GM12878 (cell line): Measurements from ENCODE around the gene HINT2. TPM values are rescaled to one million over a fixed set of nuclear protein-coding genes. Genes with fewer than 3 reads are reported as not detected.

ENCODE experiments used
- ATAC-seq: fragments of 200-7000 bp; cut with Tn5 transposase; 3 replicates; pipeline ENCODE4 v1.9.1; 2020; ENCODE audit warnings: mild to moderate bottlenecking, moderate library complexity
- BruUV-seq: library from RNA; stranded (reverse); fragments of 400-500 nt; replicated peaks from 2 replicates; lab custom pipeline; 2021; lab: Mats Ljungman, UMichigan
- CTCF ChIA-PET: fragments of 300-600 bp; sonication (Branson Sonifier 250); formaldehyde crosslinking; extraction: SDS; loops from one replicate; lab custom pipeline; 2021; ENCODE audit warnings: inconsistent platforms; lab: Yijun Ruan, JAX
- POLR2A ChIA-PET: fragments of 350-600 bp; formaldehyde crosslinking; extraction: SDS; loops from one replicate; lab custom pipeline; 2021; ENCODE audit warnings: inconsistent platforms; lab: Charles Lee
- RAD21 ChIA-PET: fragments of 300-600 bp; sonication (Branson Sonifier 250); formaldehyde crosslinking; loops from one replicate; lab custom pipeline; 2023; ENCODE audit warnings: antibody characterized with exemption; ENCODE audit not compliant: unreplicated experiment; lab: Charles Lee
- SMC1A ChIA-PET: fragments of 300-600 bp; sonication (Branson Sonifier 250); formaldehyde crosslinking; loops from one replicate; lab custom pipeline; 2023; ENCODE audit not compliant: unreplicated experiment, uncharacterized antibody; lab: Charles Lee
- DNase-seq: peaks from one replicate; pipeline ENCODE4 v3.0.0-alpha.2; 2011; ENCODE audit warnings: low read depth, low spot score
- FAIRE-seq: peaks from 3 replicates; lab custom pipeline; 2011; peaks lifted over from hg19 to GRCh38; lab: Jason Lieb, UNC
- H2AFZ ChIP-seq: 2 replicates; pipeline ENCODE4 v1.6.0; 2011; ENCODE audit warnings: low read depth, low read length, control low read depth; ENCODE audit not compliant: control insufficient read depth
- H3K27ac ChIP-seq: 2 replicates; pipeline ENCODE4 v1.5.1; 2011; ENCODE audit warnings: control low read depth; ENCODE audit not compliant: control insufficient read depth, insufficient read depth
- H3K27me3 ChIP-seq, 2 experiments: replicated peaks in 1 of 2; 2 replicates each; pipeline versions ENCODE4 v1.6.0 to v1.6.1; 2011; ENCODE audit warnings: low read length in 1 of 2; ENCODE audit not compliant: control insufficient read depth in 2 of 2, insufficient read depth in 2 of 2
- H3K36me3 ChIP-seq, 2 experiments: 2 replicates each; pipeline ENCODE4 v1.5.1; 2011; ENCODE audit warnings: low read length in 1 of 2; ENCODE audit not compliant: control insufficient read depth in 2 of 2, insufficient read depth in 2 of 2
- H3K4me1 ChIP-seq: 2 replicates; pipeline ENCODE4 v1.6.1; 2011; ENCODE audit warnings: mild to moderate bottlenecking, low read length, moderate library complexity, mixed read lengths; ENCODE audit not compliant: control insufficient read depth, insufficient read depth
- H3K4me2 ChIP-seq: 2 replicates; pipeline ENCODE4 v1.6.0; 2011; ENCODE audit warnings: control low read depth; ENCODE audit not compliant: control insufficient read depth, insufficient read depth
- H3K4me3 ChIP-seq: fragments of 200-600 bp; sonication (generic); 2 replicates; pipeline ENCODE4 v1.5.1; 2016
- H3K79me2 ChIP-seq: 2 replicates; pipeline ENCODE4 v1.6.0; 2011; ENCODE audit warnings: low read length; ENCODE audit not compliant: control insufficient read depth, insufficient read depth
- H3K9ac ChIP-seq: 2 replicates; pipeline ENCODE4 v1.8.0; 2011; ENCODE audit warnings: low read length, control low read depth, mixed read lengths; ENCODE audit not compliant: control insufficient read depth, insufficient read depth
- H3K9me3 ChIP-seq: replicated peaks from 3 replicates; pipeline ENCODE4 v1.5.1; 2011; ENCODE audit warnings: mild to moderate bottlenecking, low read length; ENCODE audit not compliant: control insufficient read depth, insufficient read depth
- H4K20me1 ChIP-seq: 2 replicates; pipeline ENCODE4 v1.6.0; 2011; ENCODE audit not compliant: control insufficient read depth, insufficient read depth
- ASH2L ChIP-seq: fragments of 300-600, 200-600 bp; sonication (generic); IDR thresholded peaks from 2 replicates; pipeline ENCODE4 v1.6.1; 2017; ENCODE audit warnings: low read depth, mild to moderate bottlenecking, borderline replicate concordance
- BHLHE40 ChIP-seq, 2 experiments: fragments of 450-650 bp in 1 of 2; IDR thresholded peaks; 2 replicates each; pipeline ENCODE4 v1.6.1; 2011 to 2017; ENCODE audit warnings: low read depth in 2 of 2, borderline replicate concordance in 1 of 2, improper control_type of control experiment in 1 of 2, low read length in 1 of 2, mild to moderate bottlenecking in 1 of 2
- BRCA1 ChIP-seq: IDR thresholded peaks from 2 replicates; pipeline ENCODE4 v1.6.1; 2011; ENCODE audit warnings: low read depth, low read length, improper control_type of control experiment
- CHD4 ChIP-seq: fragments of 200-600 bp; sonication (generic); IDR thresholded peaks from 2 replicates; pipeline ENCODE4 v1.6.1; 2016; ENCODE audit warnings: mild to moderate bottlenecking
- CREM ChIP-seq: IDR thresholded peaks from 2 replicates; pipeline ENCODE4 v1.6.1; 2014; ENCODE audit warnings: antibody characterized with exemption, low read depth
- EED ChIP-seq: sonication (generic); IDR thresholded peaks from 2 replicates; pipeline ENCODE4 v1.6.1; 2016; ENCODE audit warnings: antibody characterized with exemption, low read depth
- GABPA ChIP-seq: IDR thresholded peaks from 2 replicates; pipeline ENCODE4 v1.6.1; 2014; ENCODE audit warnings: antibody characterized with exemption, low read depth, mild to moderate bottlenecking, inconsistent platforms
- HDGF ChIP-seq: fragments of 450-650 bp; IDR thresholded peaks from 2 replicates; pipeline ENCODE4 v1.6.1; 2016; ENCODE audit warnings: antibody characterized with exemption
- KAT2A ChIP-seq: conservative IDR thresholded peaks from 2 replicates; pipeline ENCODE4 v1.6.1; 2011; ENCODE audit warnings: low read depth, low read length; ENCODE audit not compliant: control insufficient read depth
- MTA3 ChIP-seq: IDR thresholded peaks from 2 replicates; pipeline ENCODE4 v1.6.1; 2012; ENCODE audit warnings: low read length, inconsistent platforms, borderline replicate concordance
- RAD51 ChIP-seq: fragments of 450-650 bp; IDR thresholded peaks from 2 replicates; pipeline ENCODE4 v1.6.1; 2016; ENCODE audit warnings: moderate library complexity, mild to moderate bottlenecking, inconsistent platforms
- SREBF2 ChIP-seq: IDR thresholded peaks from 2 replicates; pipeline ENCODE4 v1.6.1; 2012; ENCODE audit warnings: mild to moderate bottlenecking, low read length
- ZZZ3 ChIP-seq: IDR thresholded peaks from 2 replicates; pipeline ENCODE4 v1.6.1; 2011; ENCODE audit warnings: low read depth; ENCODE audit not compliant: control insufficient read depth, insufficient read length
- WGBS: methylation state at CpG from one replicate; pipeline ENCODE4 v1.1.6; 2016; ENCODE audit warnings: low lambda C conversion rate; ENCODE audit not compliant: insufficient replicate concordance, insufficient coverage; ENCODE audit errors: missing lambda C conversion rate; 5-methylcytosine and 5-hydroxymethylcytosine counted together
- in situ Hi-C: fragments of 300-500 bp; cut with MboI; formaldehyde crosslinking; loops from 9 replicates; pipeline ENCODE4 v1.14.3; 2018; ENCODE audit warnings: mixed read lengths
- intact Hi-C: fragments of 100-400 bp; cut with micrococcal nuclease; formaldehyde crosslinking; loops from one replicate; pipeline ENCODE4 v1.14.2; 2022; ENCODE audit not compliant: unreplicated experiment
- polyA plus RNA-seq, 11 experiments: library from polyadenylated mRNA; depleted of rRNA in 4 of 11; unstranded in 6 of 11; stranded (reverse) in 5 of 11; fragments of >200 nt; fragmentation: Nextera tagmentation in 4 of 11; fragmentation: Illumina TruSeq in 1 of 11; extraction: Ambion mirVana in 4 of 11; extraction: Trizol in 1 of 11; gene quantifications; 1 replicate in 1 of 11; 2 replicates in 10 of 11; pipeline versions ENCODE4 v1.2.1 to v1.2.3, GENCODE V29; 2011 to 2016; ENCODE audit warnings: inconsistent platforms in 2 of 11, missing spikeins in 2 of 11, low read depth in 1 of 11
- total RNA-seq, 4 experiments: library from RNA; depleted of rRNA in 3 of 4; stranded (reverse); fragments of >200 nt in 3 of 4; fragmentation: Illumina TruSeq in 1 of 4; extraction: Trizol in 1 of 4; gene quantifications; 2 replicates each; pipeline versions ENCODE4 v1.2.1 to v1.2.3, GENCODE V29; 2013 to 2021
- TF ChIP-seq, protein P1 (sequence below): IDR thresholded peaks from 2 replicates; pipeline ENCODE4 v1.6.1; 2011; ENCODE audit warnings: borderline replicate concordance, low read depth, mild to moderate bottlenecking, moderate library complexity, low read length; ENCODE audit not compliant: insufficient read depth, poor library complexity, severe bottlenecking
- TF ChIP-seq, protein P2 (sequence below): IDR thresholded peaks from 2 replicates; pipeline ENCODE4 v1.6.1; 2012; ENCODE audit warnings: low read length, inconsistent platforms
- TF ChIP-seq, protein P3 (sequence below): fragments of 450-650 bp; IDR thresholded peaks from 2 replicates; pipeline ENCODE4 v1.6.1; 2017; ENCODE audit warnings: mild to moderate bottlenecking, moderate library complexity
- TF ChIP-seq, protein P4 (sequence below): fragments of 150-350 bp; IDR thresholded peaks from 2 replicates; pipeline ENCODE4 v1.6.1; 2014; ENCODE audit warnings: mild to moderate bottlenecking, low read depth, low read length

The HINT2 gene
- total and polyA plus RNA-seq, 10 of the 15 experiments (the other 5 are each of a cell fraction or from before 2014, with no cell fraction given): 12.1 to 144 (median 51.7) TPM

DNA sequence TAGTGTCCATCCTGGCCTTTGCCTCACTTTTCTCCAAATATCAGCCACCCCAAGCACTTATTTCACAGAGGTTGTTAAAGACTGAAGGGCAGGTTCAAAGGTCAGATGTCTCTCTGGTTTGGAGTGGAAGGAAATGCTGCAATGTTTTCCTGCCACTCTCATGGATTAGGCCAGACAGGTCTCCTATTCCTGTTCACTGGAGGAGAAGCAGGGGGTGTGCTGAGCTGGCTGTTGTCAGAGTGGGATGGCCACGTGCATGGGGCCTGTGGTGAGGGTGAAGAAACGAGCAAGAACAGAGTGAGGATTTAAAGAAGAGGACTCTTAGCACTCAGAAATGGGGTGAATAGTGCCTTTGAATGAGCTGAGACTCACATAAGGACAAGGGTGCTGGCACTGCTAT is 20.9 kb upstream of the HINT2 start:
- H3K79me2 ChIP-seq: no peaks in the 10 kb centered on the region
- H3K36me3 ChIP-seq: no peaks in the 10 kb centered on the region
- no peak for FAIRE-seq
- CTCF ChIA-PET: interaction anchor here (0.6 to 7.8 kb wide), 14 partner anchors 8 to 108 kb away, joined by 3 to 59 read pairs (median 6); partner anchors contain the start of genes HINT2 and SPAG8
- ATAC-seq: no peak
- no peaks in the 10 kb centered on the region for H3K27me3 ChIP-seq
- in situ Hi-C loops: no loop called here
- SMC1A ChIA-PET: interaction anchor here (0.8 to 8.9 kb wide), 7 partner anchors 9 to 177 kb away, joined by 3 to 118 read pairs (median 4); no protein-coding TSS in a partner anchor
- H2AFZ ChIP-seq: no peak overlapping the region
- no peaks in the 10 kb centered on the region for H4K20me1 ChIP-seq
- no peak overlapping the region for H3K4me2 ChIP-seq
- 61% methylated on average over 2 of the region's 2 CpGs for WGBS
- no peaks in the 10 kb centered on the region for H3K9me3 ChIP-seq
- RAD21 ChIA-PET: interaction anchor here (1.2 to 5.4 kb wide), 8 partner anchors 8 to 104 kb away, joined by 3 to 41 read pairs (median 6); partner anchors contain the start of genes CREB3 and TLN1
- no peak overlapping the region for H3K9ac ChIP-seq
- DNase-seq: no peak
- no peak overlapping the region for H3K4me3 ChIP-seq
- POLR2A ChIA-PET: interaction anchor here (1.0 to 6.2 kb wide), 2 partner anchors 9 to 21 kb away, joined by 3 to 80 read pairs; partner anchors contain the start of gene HINT2
- no peak overlapping the region for H3K27ac ChIP-seq
- BruUV-seq: no TSS peak
- peaks cover 34% of the 10 kb centered on the region for H3K4me1 ChIP-seq
- intact Hi-C loops: no loop called here
- TF ChIP-seq BHLHE40 (IDR thresholded peaks at IDR 0.05; ENCODE audit: borderline replicate concordance in 1 of 2, low read depth in 2 of 2, low read length in 1 of 2) (no peak), EED (no peak), BRCA1 (no peak), HDGF (no peak), RAD51 (no peak), SREBF2 (no peak), KAT2A (no peak), GABPA (no peak), ASH2L (no peak), MTA3 (no peak), CHD4 (no peak), ZZZ3 (no peak), CREM (no peak)
- TF ChIP-seq, protein P1, sequence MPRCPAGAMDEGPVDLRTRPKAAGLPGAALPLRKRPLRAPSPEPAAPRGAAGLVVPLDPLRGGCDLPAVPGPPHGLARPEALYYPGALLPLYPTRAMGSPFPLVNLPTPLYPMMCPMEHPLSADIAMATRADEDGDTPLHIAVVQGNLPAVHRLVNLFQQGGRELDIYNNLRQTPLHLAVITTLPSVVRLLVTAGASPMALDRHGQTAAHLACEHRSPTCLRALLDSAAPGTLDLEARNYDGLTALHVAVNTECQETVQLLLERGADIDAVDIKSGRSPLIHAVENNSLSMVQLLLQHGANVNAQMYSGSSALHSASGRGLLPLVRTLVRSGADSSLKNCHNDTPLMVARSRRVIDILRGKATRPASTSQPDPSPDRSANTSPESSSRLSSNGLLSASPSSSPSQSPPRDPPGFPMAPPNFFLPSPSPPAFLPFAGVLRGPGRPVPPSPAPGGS: no peak
- TF ChIP-seq, protein P2, sequence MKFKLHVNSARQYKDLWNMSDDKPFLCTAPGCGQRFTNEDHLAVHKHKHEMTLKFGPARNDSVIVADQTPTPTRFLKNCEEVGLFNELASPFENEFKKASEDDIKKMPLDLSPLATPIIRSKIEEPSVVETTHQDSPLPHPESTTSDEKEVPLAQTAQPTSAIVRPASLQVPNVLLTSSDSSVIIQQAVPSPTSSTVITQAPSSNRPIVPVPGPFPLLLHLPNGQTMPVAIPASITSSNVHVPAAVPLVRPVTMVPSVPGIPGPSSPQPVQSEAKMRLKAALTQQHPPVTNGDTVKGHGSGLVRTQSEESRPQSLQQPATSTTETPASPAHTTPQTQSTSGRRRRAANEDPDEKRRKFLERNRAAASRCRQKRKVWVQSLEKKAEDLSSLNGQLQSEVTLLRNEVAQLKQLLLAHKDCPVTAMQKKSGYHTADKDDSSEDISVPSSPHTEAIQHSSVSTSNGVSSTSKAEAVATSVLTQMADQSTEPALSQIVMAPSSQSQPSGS: no peak
- TF ChIP-seq, protein P3, sequence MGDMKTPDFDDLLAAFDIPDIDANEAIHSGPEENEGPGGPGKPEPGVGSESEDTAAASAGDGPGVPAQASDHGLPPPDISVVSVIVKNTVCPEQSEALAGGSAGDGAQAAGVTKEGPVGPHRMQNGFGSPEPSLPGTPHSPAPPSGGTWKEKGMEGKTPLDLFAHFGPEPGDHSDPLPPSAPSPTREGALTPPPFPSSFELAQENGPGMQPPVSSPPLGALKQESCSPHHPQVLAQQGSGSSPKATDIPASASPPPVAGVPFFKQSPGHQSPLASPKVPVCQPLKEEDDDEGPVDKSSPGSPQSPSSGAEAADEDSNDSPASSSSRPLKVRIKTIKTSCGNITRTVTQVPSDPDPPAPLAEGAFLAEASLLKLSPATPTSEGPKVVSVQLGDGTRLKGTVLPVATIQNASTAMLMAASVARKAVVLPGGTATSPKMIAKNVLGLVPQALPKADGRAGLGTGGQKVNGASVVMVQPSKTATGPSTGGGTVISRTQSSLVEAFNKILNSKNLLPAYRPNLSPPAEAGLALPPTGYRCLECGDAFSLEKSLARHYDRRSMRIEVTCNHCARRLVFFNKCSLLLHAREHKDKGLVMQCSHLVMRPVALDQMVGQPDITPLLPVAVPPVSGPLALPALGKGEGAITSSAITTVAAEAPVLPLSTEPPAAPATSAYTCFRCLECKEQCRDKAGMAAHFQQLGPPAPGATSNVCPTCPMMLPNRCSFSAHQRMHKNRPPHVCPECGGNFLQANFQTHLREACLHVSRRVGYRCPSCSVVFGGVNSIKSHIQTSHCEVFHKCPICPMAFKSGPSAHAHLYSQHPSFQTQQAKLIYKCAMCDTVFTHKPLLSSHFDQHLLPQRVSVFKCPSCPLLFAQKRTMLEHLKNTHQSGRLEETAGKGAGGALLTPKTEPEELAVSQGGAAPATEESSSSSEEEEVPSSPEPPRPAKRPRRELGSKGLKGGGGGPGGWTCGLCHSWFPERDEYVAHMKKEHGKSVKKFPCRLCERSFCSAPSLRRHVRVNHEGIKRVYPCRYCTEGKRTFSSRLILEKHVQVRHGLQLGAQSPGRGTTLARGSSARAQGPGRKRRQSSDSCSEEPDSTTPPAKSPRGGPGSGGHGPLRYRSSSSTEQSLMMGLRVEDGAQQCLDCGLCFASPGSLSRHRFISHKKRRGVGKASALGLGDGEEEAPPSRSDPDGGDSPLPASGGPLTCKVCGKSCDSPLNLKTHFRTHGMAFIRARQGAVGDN: no peak
- TF ChIP-seq, protein P4, sequence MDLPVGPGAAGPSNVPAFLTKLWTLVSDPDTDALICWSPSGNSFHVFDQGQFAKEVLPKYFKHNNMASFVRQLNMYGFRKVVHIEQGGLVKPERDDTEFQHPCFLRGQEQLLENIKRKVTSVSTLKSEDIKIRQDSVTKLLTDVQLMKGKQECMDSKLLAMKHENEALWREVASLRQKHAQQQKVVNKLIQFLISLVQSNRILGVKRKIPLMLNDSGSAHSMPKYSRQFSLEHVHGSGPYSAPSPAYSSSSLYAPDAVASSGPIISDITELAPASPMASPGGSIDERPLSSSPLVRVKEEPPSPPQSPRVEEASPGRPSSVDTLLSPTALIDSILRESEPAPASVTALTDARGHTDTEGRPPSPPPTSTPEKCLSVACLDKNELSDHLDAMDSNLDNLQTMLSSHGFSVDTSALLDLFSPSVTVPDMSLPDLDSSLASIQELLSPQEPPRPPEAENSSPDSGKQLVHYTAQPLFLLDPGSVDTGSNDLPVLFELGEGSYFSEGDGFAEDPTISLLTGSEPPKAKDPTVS: no peak
